K562 (cell line): ENCODE results near the gene DAZAP1. TPM values are rescaled to one million over a fixed set of nuclear protein-coding genes. Genes with fewer than 3 reads are reported as not detected.

Experiments
- ADNP ChIP-seq: fragments of 200-800 bp; sonication (Bioruptor generic); IDR thresholded peaks from 2 replicates; pipeline ENCODE4 v1.6.1; 2016; ENCODE audit warnings: missing genetic modification characterization, missing compliant biosample characterization
- ARHGAP35 ChIP-seq: fragments of 450-650 bp; IDR thresholded peaks from 2 replicates; pipeline ENCODE4 v1.6.1; 2018; ENCODE audit not compliant: partially characterized antibody
- DACH1 ChIP-seq: fragments of 450-650 bp; IDR thresholded peaks from 2 replicates; pipeline ENCODE4 v1.6.1; 2018; ENCODE audit not compliant: partially characterized antibody
- DNMT1 ChIP-seq: fragments of 450-650 bp; IDR thresholded peaks from 2 replicates; pipeline ENCODE4 v1.6.1; 2016; ENCODE audit warnings: antibody characterized with exemption, mild to moderate bottlenecking
- ELF4 ChIP-seq: fragments of 450-650 bp; formaldehyde crosslinking; IDR thresholded peaks from 2 replicates; pipeline ENCODE4 v1.4.0; 2022; ENCODE audit warnings: missing genetic modification characterization
- ETV6 ChIP-seq, 3 experiments: fragments of 150-350 bp in 1 of 3; sonication (generic) in 1 of 3; formaldehyde crosslinking in 1 of 3; IDR thresholded peaks; 2 replicates each; pipeline versions ENCODE4 v1.6.1 to v1.8.0; 2014 to 2022; ENCODE audit warnings: borderline replicate concordance in 2 of 3, low read depth in 2 of 3, antibody characterized with exemption in 1 of 3, low read length in 1 of 3, mild to moderate bottlenecking in 1 of 3, missing genetic modification reagents in 1 of 3
- KDM4B ChIP-seq, 2 experiments: fragments of 450-650 bp in 1 of 2; sonication (generic) in 1 of 2; IDR thresholded peaks; 2 replicates each; pipeline ENCODE4 v1.6.1; 2016 to 2017; ENCODE audit warnings: borderline replicate concordance in 2 of 2, antibody characterized with exemption in 1 of 2, low read depth in 1 of 2, mild to moderate bottlenecking in 1 of 2
- PKNOX1 ChIP-seq: fragments of 450-650 bp; IDR thresholded peaks from 2 replicates; pipeline ENCODE4 v1.6.1; 2016
- POLR2AphosphoS5 ChIP-seq: IDR thresholded peaks from 2 replicates; pipeline ENCODE4 v1.6.1; 2011; ENCODE audit warnings: mild to moderate bottlenecking, low read depth, low read length, moderate library complexity; ENCODE audit not compliant: control insufficient read depth, insufficient read depth
- SRSF7 ChIP-seq: fragments of 200-400 bp; formaldehyde crosslinking; optimal IDR thresholded peaks from 2 replicates; pipeline ENCODE3; 2017; ENCODE audit warnings: mild to moderate bottlenecking, low read depth, low read length
- TAF15 ChIP-seq: fragments of 200-400 bp; formaldehyde crosslinking; IDR thresholded peaks from 2 replicates; pipeline ENCODE4 v1.6.1; 2017; ENCODE audit warnings: mild to moderate bottlenecking, low read depth, low read length, moderate library complexity
- TEAD2 ChIP-seq: fragments of 450-650 bp; IDR thresholded peaks from 2 replicates; pipeline ENCODE4 v1.6.1; 2016; ENCODE audit warnings: missing genetic modification characterization, control low read depth, missing compliant biosample characterization
- TFAM ChIP-seq: fragments of 250-450 bp; sonication (Bioruptor Pico); conservative IDR thresholded peaks from 2 replicates; pipeline ENCODE4 v1.5.0; 2021; ENCODE audit warnings: mild to moderate bottlenecking, moderate library complexity
- ZBTB5 ChIP-seq: fragments of 450-650 bp; IDR thresholded peaks from 2 replicates; pipeline ENCODE4 v1.6.1; 2017; ENCODE audit warnings: antibody characterized with exemption
- ZFP36 ChIP-seq: fragments of 150-350 bp; IDR thresholded peaks from 2 replicates; pipeline ENCODE4 v1.6.1; 2018; ENCODE audit warnings: low read length, low read depth; ENCODE audit not compliant: partially characterized antibody
- ZNF639 ChIP-seq, 2 experiments: fragments of 200-800 bp in 1 of 2; sonication (Bioruptor generic) in 1 of 2; sonication (generic) in 1 of 2; formaldehyde crosslinking in 1 of 2; IDR thresholded peaks in 1 of 2; conservative IDR thresholded peaks in 1 of 2; 2 replicates each; pipeline versions ENCODE4 v1.5.0 to v1.6.1; 2016 to 2020; ENCODE audit warnings: missing compliant biosample characterization in 1 of 2, missing genetic modification characterization in 1 of 2, missing genetic modification reagents in 1 of 2
- ZNF696 ChIP-seq: fragments of 250-450 bp; sonication (Bioruptor Pico); conservative IDR thresholded peaks from 2 replicates; pipeline ENCODE4 v1.4.0; 2020; ENCODE audit warnings: mild to moderate bottlenecking, moderate library complexity
- ZNF780A ChIP-seq: fragments of 250-450 bp; sonication (Bioruptor Pico); IDR thresholded peaks from 2 replicates; pipeline ENCODE4 v1.5.0; 2021; ENCODE audit warnings: mild to moderate bottlenecking
- ZSCAN29 ChIP-seq: fragments of 450-650 bp; IDR thresholded peaks from 2 replicates; pipeline ENCODE4 v1.6.1; 2017
- ZZZ3 ChIP-seq: fragments of 450-650 bp; IDR thresholded peaks from 2 replicates; pipeline ENCODE4 v1.6.1; 2016; ENCODE audit warnings: antibody characterized with exemption, mild to moderate bottlenecking, moderate library complexity
- polyA plus RNA-seq, 8 experiments: library from polyadenylated mRNA; depleted of rRNA in 4 of 8; stranded (reverse) in 5 of 8; unstranded in 3 of 8; fragments of >200 nt; fragmentation: Nextera tagmentation in 2 of 8; fragmentation: Illumina TruSeq in 1 of 8; extraction: Ambion mirVana in 2 of 8; extraction: Trizol in 1 of 8; gene quantifications; 2 replicates each; pipeline versions ENCODE4 v1.2.1 to v1.2.3, GENCODE V29; 2011 to 2014; ENCODE audit warnings: inconsistent platforms in 1 of 8, missing spikeins in 1 of 8
- total RNA-seq, 7 experiments: library from RNA; depleted of rRNA in 6 of 7; stranded (reverse); fragments of >200 nt in 6 of 7; fragmentation: Illumina TruSeq in 2 of 7; extraction: Trizol in 2 of 7; gene quantifications; 2 replicates each; pipeline versions ENCODE4 v1.2.1 to v1.2.3, GENCODE V29; 2011 to 2021; ENCODE audit warnings: low replicate concordance in 1 of 7
- TF ChIP-seq, protein P1 (sequence below): fragments of 250-450 bp; sonication (Bioruptor Pico); IDR thresholded peaks from 2 replicates; pipeline ENCODE4 v1.8.0; 2021; ENCODE audit warnings: mild to moderate bottlenecking, moderate library complexity

The DAZAP1 gene
- total and polyA plus RNA-seq, 9 of the 15 experiments (the other 6 are each of a cell fraction or from before 2014, with no cell fraction given) = 10.8 to 289 (median 142) TPM

DNA sequence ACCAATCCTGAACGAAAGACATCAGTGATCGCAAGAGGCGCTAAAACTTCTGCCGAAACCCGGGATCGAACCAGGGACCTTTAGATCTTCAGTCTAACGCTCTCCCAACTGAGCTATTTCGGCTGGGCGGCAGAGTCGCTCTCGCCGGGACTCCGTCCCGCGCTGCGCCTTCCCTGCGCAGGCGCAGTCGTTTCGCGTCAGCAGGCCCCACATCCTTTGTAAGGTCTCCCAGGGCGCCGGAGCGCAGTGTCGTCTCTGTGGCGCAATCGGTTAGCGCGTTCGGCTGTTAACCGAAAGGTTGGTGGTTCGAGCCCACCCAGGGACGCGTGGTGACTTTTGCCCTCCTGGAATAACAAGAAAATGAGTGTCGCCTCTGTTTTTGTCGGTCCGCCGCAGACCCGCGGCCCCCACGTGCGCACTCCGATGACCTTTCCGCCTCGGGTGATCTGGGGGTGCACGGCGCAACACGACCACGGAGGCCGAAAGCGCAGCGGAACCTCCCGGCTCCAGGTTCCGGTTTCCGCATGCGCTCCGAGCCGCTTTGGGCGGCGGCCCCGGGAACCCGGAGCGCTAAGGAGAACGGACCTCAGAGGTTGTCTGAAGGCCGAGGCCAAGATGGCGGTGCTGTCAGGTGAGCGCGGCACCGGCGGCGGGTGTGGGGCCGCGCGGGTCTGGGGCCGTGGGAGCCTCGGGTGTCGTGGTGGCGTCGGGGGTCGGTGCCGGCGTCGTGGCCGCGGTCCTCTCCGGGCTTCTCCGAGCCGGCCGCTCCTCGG, 23.9 kb upstream of the DAZAP1 start, which contains the start of gene NDUFS7 (continued):
- TF ChIP-seq ELF4 (CRISPR knock-in tag) = no peak; the same call in 1 of the 2 replicates
- no peak for TF ChIP-seq ZNF696 (CRISPR knock-in tag)
- peak; percentile 100 for TF ChIP-seq ADNP (tag)
- peak in 1 of 2 experiments; percentile 12; a peak in 1 of 4 replicates for TF ChIP-seq ETV6 (IDR thresholded peaks at IDR 0.05; ENCODE audit: borderline replicate concordance in 1 of 2, low read depth in 2 of 2, low read length in 1 of 2)
- peak; percentile 88; the same call in 1 of the 2 replicates for TF ChIP-seq ETV6 (CRISPR knock-in tag; IDR thresholded peaks at IDR 0.05; ENCODE audit: borderline replicate concordance)
- peak; percentile 12 for TF ChIP-seq DACH1
- TF ChIP-seq, protein P1, sequence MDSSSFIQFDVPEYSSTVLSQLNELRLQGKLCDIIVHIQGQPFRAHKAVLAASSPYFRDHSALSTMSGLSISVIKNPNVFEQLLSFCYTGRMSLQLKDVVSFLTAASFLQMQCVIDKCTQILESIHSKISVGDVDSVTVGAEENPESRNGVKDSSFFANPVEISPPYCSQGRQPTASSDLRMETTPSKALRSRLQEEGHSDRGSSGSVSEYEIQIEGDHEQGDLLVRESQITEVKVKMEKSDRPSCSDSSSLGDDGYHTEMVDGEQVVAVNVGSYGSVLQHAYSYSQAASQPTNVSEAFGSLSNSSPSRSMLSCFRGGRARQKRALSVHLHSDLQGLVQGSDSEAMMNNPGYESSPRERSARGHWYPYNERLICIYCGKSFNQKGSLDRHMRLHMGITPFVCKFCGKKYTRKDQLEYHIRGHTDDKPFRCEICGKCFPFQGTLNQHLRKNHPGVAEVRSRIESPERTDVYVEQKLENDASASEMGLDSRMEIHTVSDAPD (CRISPR knock-in tag) = no peak
- no peak for TF ChIP-seq DNMT1
- no peak; the same call in 1 of the 2 replicates for TF ChIP-seq PKNOX1
- TF ChIP-seq ZZZ3 = no peak
- no peak for TF ChIP-seq TFAM
- TF ChIP-seq KDM4B (IDR thresholded peaks at IDR 0.05; ENCODE audit: borderline replicate concordance in 2 of 2, low read depth in 1 of 2) = peak in 1 of 2 experiments; percentile 91; a peak in 1 of 4 replicates
- TF ChIP-seq ZFP36 = no peak
- peak; percentile 58 for TF ChIP-seq SRSF7
- no peak for TF ChIP-seq TEAD2 (tag)
- TF ChIP-seq POLR2AphosphoS5 = peak; percentile 87
- TF ChIP-seq ARHGAP35 = no peak
- no peak for TF ChIP-seq TAF15
- TF ChIP-seq ZNF780A (CRISPR knock-in tag) = no peak
- peak; percentile 96 for TF ChIP-seq ZSCAN29
- peak in 1 of 2 experiments; percentile 97; a peak in 2 of 4 replicates for TF ChIP-seq ZNF639 (CRISPR knock-in tag; conservative IDR thresholded peaks at IDR 0.05 in 1 of 2, IDR thresholded peaks at IDR 0.05 in 1 of 2)
- peak; percentile 85 for TF ChIP-seq ZBTB5
